ENCODE data around the gene DDT.
A peak's percentile ranks its signal among the peaks of the same experiment; 100 is the strongest.
"Not testable (repeated sequence)": the region's sequence is repeated elsewhere in the genome, so short reads cannot be mapped to it uniquely, and the experiment has no call there.

DDT gene

DNA sequence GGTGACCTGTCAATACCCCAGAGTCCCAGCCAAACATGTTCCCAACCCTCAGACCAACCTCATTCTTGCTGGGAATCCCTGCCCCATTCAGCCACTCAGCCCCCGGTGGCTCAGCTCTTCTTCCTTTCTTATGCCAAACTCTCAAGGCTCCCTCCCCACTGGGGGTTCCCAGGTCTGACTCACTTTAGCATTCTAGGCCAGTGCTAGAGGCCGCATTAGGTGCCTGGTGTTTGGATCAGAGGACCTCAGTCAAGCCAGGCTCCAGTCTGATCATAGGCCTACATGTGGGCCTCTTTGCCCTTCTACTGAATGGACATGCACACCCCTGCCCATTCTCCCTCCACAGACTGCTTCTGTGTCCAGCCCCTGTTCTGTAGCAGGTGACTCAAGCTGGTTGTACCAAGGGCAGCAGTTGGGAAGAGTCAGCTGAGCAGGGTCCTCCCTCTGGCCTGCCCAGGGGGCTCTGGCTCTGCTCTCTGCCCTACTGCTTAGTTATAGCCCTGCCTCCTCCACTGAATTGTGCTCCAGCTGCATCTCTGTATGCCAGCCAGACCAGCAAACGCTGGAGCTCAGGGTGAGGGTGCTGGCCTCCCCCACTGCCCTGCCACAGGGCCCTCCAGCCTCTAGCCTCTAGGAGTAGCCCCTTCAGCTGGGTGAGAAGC lies 15.5 kb upstream of the DDT start:
- not testable (repeated sequence) for DNase-seq (ENCODE audit: low read depth)

DNA sequence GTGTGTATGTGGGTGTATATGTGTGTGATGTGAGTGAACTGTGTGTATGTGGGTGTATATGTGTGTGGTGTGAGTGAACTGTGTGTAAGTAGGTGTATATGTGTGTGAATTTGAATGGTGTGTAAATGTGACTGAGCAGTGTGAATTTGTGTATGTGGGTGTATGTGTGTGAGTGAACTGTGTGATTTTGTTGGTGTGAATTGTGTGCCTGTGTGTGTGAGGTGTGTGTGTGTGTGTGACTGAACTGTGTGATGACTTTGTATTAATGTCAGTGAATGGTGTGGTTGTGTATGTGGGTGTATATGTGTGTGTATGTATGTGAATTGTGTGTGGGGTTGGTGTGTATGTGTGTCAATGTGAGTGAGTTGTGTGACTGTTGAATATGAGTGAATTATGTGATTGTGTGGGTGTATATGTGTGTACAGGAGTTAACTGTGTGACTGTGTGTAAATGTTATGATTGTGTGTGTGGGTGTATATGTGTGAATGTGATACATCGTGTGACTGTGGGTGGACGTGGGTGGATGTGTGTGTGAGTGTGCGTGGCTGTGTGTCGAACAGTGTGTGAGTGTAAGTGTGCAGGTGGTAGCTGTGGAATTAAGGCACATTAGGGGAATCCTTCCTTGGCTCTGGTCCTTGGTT lies 12.4 kb upstream of the DDT start:
- not testable (repeated sequence) for DNase-seq (ENCODE audit: low read depth)

DNA sequence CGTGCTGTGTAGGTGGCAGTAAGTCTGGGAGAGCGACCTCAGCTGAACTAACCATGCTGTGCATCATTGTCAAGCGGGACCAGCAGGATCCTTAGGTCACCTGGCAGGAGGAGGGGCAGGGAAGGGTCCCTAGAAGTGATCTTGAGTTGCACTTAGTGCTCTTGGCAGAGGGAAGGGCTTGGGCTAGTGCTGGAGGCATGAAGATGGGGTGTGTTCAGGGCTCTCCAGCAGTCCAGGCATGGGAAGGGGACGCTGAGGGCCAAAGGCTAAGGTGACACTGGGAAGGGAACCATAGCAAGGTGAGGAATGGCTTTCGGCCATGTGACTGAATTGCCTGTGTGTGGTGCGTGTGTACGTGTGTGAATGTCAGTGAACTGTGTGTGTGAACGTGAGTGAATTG lies 11.8 kb upstream of the DDT start:
- DNase-seq (ENCODE audit: low read depth): not testable (repeated sequence)

DNA sequence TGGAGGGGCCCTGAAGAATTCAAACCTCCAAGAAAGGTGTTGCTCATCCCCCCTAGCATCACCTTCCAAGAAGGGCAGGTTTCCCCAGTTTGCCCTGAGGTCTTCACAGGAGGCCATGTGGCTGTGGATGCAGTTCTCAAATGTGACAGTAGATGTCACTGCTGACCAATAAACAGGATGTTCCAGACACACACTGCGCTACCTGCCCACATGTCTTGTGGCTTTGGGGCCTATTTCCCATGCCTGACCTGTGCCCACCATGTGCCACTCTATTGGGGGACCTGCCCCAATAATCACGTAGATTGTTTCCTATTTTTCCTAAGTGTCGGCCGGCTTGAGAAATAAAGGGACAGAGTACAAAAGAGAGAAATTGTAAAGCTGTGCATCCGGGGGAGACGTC lies 10.2 kb upstream of the DDT start:
- no peak for DNase-seq (ENCODE audit: low read depth)

DNA sequence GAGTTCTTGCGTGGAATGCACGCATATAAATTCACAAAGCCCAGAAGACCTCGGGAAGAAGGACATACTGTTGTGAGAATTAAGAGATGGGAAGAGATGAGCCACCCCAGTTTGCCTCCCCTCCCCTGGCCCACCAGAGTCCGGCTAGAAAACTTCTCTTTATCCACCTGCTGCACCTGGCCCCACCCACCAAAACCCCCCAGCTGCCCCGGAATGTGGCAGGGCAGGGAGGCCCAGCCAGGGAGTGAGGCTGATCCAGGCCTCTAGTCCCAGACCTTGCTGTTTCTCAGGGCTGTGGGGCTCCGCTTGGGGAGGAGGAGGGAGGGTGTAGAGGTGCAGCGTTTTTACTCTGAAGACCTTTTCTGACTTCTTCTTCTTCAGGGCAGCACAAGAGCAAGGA lies 6.3 kb upstream of the DDT start:
- DNase-seq (ENCODE audit: low read depth): not testable (repeated sequence)

DNA sequence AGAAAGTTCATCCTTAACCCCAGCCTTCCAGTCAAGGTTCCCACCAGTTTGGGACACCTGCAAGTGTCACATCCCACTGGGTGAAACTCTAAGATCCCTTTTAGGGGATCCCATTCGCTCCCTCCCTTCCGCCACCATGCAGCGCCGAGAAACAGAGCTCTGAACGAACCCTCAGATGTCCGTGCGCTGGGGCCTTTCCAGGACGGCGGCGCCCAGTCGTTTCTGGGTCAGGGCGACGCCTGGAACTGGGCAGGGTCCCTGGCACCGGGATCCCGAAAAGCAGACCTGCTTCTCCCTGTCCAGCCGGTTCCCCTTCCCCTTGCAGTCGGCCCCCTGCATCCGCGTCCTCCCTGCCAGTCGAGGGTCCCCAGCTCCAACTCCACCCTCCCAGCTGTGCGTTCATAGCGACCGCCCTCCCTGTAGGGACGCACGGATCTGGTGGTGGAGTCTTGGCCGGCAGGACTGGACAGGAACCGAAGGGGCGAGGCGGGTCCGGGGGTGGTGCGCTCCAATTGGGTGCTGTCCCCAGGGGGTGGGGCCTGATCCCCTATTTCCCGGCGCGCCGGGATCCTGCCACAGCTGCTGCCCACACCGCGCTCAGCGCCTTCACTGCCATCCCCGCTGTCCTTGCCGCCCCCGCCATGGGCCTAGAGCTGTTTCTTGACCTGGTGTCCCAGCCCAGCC lies 5.5 kb upstream of the DDT start, which contains the start of gene GSTT2:
TSS of gene GSTT2 (plus strand) at position 578 of the 684 bp plus-strand sequence.
- DNase-seq (ENCODE audit: low read depth): not testable (repeated sequence)

DNA sequence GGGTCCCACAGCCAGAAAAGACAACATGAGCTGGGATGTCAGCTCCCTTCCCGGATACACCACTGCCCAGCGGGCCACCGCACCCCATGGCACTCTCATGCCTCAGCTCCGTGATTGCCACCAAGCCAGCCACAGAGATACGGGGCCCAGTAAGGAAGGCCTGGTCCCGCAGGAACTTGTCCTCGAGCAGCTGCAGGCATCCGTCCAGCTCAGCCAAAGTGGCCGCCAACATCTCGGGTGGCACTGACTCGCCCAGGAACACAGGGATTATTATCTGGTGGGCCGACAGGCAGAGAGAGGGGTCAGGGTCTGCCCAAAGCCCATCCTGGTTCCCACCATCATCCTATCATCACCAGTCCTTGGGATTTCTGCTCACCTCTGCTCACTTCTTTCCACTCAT lies 3.1 kb upstream of the DDT start:
- DNase-seq (ENCODE audit: low read depth): not testable (repeated sequence)

DNA sequence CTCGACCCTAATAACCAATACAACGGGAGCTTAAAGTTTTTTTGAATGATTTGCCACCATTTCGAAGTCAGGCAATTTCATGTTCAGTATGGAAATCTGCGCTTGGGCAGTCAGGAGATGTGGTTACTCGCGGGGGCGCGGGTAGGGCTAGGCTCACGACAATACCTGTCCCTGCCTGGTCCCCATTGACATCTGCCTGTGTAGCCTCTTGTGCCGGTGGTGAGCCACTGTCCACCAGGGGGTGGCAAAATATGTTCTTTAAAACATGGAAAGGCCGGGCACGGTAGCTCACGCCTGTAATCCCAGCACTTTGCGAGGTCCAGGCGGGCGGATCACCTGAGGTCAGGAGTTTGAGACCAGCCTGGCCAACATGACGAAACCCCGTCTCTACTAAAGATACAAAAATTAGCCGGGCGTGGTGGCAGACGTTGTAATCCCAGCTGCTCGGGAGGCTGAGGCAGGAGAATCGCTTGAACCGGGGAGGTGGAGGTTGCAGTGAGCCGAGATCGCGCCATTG lies 653 bp upstream of the DDT start:
- DNase-seq (ENCODE audit: low read depth): not testable (repeated sequence)

DNA sequence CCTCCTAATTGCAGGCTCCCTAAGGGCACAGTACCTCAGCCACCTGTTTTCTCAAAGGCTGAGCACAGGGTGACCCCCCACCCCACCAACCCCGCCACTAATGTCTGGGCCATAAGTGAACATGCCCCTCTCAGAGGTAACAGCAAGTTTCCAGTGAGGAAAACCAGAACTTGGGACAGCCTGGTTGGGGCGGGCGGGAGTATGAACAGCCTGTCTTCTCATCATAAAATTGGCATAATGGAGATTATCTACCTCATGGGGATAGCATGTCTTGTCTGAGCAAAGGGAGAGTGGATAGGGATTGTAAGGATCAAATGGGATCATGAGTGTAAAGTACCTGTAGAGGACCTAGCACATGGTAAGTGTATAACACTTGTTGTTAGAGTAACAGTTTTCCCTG lies 2.3 kb downstream of the DDT start:
- not testable (repeated sequence) for DNase-seq (ENCODE audit: low read depth)

DNA sequence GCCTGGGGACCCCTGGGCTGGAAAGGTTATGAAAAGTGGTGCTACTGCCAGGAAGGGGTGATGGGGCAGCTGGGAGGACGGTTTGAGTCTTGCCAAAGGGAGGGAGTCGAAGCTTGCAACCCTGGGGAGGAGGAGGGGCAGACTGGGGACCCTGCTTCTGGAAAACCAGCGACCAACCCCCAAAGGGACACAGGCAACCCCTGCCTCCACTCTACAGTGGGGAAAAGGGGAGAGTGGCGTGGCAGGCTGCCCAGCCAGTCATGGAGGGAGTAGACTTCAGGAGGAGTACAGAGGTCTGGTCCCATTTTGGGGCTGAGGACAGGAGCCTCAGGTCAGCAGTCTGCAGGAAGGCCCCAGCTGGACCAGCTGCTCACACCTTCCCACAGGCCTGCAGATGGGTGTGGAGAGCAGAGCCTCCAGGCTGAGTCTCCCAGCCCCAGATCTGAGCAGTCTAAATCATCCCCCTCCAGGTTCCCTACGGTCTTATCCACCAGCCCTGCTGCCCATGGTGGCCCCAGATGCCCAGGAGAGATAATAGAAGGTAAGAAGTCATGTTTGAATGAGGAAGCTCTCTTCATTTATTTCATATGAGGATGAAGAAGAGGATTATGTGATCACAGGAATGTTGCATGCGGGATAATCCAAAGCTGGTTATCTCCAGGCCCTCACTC lies 3.3 kb downstream of the DDT start:
- DNase-seq (ENCODE audit: low read depth): no peak

DNA sequence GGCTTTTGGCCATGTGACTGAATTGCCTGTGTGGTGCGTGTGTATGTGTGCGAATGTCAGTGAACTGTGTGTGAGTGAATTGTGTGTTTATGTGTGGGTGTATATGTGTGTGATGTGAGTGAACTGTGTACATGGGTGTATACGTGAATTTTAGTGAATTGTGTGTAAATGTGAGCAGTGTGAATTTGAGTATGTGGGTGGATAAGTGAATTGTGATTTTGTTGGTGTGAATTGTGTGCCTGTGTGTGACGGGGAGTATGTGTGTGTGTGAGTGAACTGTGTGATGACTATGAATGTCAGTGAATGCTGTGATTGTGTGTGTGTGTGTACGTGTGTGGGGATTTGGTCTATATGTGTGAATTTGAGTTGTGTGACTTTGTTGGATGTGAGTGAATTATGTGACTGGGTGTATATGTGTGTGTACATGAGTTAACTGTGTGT lies 4.0 kb downstream of the DDT start:
- DNase-seq (ENCODE audit: low read depth): no peak

DNA sequence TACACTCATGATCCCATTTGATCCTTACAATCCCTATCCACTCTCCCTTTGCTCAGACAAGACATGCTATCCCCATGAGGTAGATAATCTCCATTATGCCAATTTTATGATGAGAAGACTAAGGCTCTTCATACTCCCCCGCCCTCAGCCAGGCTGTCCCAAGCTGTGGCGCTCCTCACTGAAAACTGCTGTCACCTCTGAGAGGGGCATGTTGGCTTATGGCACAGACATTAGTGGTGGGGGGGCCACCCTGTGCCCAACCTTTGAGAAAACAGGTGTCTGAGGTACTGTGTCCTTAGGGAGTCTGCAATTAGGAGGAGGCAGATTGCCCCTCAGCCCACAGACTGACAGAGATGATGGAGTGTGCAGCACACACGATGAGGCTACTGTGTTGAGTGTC lies 5.2 kb downstream of the DDT start:
- no peak for DNase-seq (ENCODE audit: low read depth)

DNA sequence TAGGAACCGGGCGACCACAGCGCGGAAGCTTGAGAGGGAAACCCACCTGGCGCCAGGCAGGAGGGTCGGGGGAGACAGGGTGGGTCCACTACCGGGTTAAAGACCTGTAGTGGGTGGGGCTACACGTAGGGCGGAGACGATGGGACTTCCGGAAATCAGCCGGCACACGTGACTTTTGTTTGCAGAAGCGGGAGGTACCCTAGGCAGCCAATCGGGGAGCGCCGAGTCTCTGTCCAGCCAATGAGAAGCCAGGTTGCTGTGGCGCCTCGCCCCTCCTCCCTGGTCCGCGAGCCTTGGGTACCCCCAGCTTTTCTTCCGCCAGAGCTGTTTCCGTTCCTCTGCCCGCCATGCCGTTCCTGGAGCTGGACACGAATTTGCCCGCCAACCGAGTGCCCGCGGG lies 7.7 kb downstream of the DDT start, which contains the start of gene DDTL:
TSS of gene DDTL (plus strand) at position 321 of the 400 bp plus-strand sequence. CDS start at position 348, 27 bp downstream.
- not testable (repeated sequence) for DNase-seq (ENCODE audit: low read depth)

DNA sequence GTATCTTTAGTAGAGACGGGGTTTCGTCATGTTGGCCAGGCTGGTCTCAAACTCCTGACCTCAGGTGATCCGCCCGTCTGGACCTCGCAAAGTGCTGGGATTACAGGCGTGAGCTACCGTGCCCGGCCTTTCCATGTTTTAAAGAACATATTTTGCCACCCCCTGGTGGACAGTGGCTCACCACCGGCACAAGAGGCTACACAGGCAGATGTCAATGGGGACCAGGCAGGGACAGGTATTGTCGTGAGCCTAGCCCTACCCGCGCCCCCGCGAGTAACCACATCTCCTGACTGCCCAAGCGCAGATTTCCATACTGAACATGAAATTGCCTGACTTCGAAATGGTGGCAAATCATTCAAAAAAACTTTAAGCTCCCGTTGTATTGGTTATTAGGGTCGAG lies 8.1 kb downstream of the DDT start:
- not testable (repeated sequence) for DNase-seq (ENCODE audit: low read depth)

DNA sequence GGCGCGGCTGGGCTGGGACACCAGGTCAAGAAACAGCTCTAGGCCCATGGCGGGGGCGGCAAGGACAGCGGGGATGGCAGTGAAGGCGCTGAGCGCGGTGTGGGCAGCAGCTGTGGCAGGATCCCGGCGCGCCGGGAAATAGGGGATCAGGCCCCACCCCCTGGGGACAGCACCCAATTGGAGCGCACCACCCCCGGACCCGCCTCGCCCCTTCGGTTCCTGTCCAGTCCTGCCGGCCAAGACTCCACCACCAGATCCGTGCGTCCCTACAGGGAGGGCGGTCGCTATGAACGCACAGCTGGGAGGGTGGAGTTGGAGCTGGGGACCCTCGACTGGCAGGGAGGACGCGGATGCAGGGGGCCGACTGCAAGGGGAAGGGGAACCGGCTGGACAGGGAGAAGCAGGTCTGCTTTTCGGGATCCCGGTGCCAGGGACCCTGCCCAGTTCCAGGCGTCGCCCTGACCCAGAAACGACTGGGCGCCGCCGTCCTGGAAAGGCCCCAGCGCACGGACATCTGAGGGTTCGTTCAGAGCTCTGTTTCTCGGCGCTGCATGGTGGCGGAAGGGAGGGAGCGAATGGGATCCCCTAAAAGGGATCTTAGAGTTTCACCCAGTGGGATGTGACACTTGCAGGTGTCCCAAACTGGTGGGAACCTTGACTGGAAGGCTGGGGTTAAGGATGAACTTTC lies 13.0 kb downstream of the DDT start, which contains the start of gene GSTT2B:
TSS of gene GSTT2B (minus strand) at position 112 of the 688 bp plus-strand sequence. CDS start at position 48, 64 bp downstream.
- not testable (repeated sequence) for DNase-seq (ENCODE audit: low read depth)

DNA sequence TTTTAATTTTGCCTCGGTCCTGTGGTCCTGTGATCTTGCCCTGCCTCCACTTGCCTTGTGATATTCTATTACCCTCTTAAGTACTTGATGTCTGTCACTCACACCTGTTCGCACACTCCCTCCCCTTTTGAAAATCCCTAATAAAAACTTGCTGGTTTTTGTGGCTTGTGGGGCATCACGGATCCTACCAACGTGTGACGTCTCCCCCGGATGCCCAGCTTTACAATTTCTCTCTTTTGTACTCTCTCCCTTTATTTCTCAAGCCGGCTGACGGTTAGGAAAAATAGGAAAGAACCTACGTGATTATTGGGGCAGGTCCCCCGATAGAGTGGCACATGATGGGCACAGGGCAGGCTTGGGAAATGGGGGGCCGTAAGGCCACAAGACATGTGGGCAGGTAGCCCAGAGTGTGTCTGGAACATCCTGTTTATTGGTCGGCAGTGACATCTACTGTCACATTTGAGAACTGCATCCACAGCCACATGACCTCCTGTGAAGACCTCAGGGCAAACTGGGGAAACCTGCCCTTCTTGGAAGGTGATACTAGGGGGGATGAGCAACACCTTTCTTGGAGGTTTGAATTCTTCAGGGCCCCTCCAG lies 17.8 kb downstream of the DDT start:
- DNase-seq (ENCODE audit: low read depth): peak; percentile 70

DNA sequence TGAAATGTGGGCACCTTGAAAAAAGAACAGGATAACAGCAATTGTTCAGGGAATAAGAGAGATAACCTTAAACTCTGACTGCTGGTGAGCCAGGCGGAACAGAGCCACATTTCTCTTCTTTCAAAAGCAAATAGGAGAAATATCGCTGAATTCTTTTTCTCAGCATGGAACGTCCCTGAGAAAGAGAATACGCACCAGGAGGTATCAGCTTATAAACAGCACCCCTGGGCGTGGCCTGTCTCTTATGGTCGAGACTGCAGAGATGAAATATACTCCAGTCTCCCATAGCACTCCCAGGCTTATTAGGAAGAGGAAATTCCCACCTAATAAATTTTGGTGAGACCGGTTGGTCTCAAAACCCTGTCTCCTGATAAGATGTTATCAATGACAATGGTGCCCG lies 18.4 kb downstream of the DDT start:
- not testable (repeated sequence) for DNase-seq (ENCODE audit: low read depth)

DNA sequence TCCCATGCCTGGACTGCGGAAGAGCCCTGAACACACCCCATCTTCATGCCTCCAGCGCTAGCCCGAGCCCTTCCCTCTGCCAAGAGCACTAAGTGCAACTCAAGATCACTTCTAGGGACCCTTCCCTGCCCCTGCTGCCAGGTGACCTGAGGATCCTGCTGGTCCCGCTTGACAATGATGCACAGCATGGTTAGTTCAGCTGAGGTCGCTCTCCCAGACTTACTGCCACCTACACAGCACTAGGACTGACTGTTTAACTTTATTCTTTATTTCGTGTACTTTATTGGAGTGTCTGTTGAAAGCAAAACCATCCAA lies 19.3 kb downstream of the DDT start:
- not testable (repeated sequence) for DNase-seq (ENCODE audit: low read depth)

DNA sequence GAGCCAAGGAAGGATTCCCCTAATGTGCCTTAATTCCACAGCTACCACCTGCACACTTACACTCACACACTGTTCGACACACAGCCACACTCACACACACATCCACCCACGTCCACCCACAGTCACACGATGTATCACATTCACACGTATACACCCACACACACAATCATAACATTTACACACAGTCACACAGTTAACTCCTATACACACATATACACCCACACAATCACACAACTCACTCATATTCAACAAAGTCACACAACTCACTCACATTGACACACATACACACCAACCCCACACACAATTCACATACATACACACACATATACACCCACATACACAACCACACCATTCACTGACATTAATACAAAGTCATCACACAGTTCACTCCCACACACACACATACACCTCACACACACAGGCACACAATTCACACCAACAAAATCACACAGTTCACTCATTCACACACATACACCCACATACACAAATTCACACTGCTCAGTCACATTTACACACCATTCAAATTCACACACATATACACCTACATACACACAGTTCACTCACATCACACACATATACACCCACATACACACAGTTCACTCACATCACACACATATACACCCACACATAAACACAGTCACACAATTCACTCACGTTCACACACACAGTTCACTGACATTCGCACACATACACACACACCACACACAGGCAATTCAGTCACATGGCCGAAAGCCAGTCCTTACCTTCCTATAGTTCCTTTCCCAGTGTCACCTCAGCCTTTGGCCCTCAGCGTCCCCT lies 19.8 kb downstream of the DDT start:
- not testable (repeated sequence) for DNase-seq (ENCODE audit: low read depth)

DNA sequence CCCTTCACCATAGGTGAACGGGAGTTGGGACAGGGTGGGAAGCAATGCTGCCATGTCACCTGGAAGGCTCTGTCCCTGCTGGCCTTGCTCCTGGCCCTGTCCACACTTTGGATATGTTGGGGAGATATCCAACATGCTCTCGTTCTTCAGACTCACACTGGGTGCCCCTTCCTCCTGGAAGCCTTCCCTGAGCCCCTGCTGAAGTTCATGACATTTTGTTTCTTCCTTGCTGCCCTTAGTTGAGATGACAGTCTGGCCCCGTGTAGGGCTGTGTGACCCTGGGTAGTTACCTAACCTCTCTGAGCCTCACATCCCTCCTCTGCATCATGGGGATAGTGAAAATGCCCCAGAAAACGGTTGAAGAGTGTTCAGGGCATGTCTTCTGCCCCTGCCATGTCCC lies 20.8 kb downstream of the DDT start:
- not testable (repeated sequence) for DNase-seq (ENCODE audit: low read depth)

Measured in stimulated activated CD8-positive, alpha-beta memory T cell treated with anti-CD3 and anti-CD28 coated beads, Interleukin-7, amount 100 ng/mL, for 24 hours (primary cell).